HG03103 (cell line): ENCODE measurements around the gene CLDN34.

ENCODE experiments used
- ATAC-seq: cut with Tn5 transposase; IDR thresholded peaks from one replicate; pipeline ENCODE4 v1.9.1; 2021; ENCODE audit warnings: low read depth; ENCODE audit not compliant: unreplicated experiment

Gene CLDN34, protein sequence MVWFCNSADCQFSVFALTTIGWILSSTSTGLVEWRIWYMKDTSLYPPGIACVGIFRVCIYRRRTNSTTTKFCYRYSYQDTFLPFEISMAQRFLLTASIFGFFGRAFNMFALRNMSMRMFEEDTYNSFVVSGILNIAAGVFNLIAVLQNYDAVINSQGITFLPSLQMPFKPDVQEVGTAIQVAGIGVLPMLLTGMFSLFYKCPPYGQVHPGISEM

DNA sequence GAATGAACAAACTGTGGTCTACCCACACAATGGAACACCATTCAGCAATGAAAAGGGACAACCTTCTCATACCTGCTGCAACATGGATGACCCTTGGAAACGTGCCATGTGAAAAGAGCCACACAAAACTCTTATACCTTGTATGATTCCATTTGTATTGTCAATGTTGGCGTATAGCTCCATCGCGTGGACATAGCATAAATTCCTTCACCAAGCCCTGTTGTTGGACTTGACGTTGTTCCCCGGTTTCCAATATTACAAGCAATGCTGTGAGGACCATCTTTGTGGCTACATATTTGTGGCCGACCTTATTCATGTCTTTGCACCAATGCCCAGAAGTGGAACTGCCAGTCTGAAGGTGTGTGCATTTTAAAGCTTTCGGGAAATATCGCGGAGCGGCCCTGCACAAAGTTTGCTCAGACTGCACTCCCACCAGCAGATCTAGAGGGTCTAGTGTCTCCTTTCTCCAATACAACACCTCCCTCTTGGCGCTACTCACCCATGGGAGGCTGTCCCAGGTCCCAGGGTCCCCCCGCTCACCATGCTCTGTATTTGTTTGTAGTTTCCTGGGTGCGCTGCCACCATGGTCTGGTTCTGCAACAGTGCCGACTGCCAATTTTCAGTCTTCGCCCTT lies at the start of gene CLDN34:
TSS of gene CLDN34 (plus strand) at position 584 of the 634 bp plus-strand sequence. CDS start at position 584, 0 bp downstream.
- ATAC-seq, result no peak

DNA sequence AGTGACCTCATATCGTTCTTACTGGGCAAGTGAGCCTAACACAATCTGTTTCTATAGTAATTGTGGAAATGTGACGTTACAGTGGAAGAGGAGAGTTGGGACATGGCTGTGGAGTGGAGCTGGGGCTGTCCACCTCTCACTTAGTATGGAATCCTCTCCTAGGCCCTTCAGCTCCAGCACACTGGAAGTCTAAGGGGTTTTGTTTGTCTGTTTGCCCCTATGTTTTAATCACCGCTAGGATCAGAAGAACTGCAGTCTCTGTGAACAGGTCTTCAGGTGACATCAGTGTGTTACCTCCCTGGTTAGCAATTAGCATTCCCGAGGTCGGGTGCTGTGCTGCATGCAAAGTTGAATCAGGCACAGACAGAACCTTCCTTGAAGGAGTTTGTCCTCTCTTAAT lies 49.3 kb upstream of the CLDN34 start:
- no peak for ATAC-seq

- ATAC-seq, result no peak
These were observed 47.5 kb upstream of the CLDN34 start for GRCh38 chrX:9919632-9920172.

DNA sequence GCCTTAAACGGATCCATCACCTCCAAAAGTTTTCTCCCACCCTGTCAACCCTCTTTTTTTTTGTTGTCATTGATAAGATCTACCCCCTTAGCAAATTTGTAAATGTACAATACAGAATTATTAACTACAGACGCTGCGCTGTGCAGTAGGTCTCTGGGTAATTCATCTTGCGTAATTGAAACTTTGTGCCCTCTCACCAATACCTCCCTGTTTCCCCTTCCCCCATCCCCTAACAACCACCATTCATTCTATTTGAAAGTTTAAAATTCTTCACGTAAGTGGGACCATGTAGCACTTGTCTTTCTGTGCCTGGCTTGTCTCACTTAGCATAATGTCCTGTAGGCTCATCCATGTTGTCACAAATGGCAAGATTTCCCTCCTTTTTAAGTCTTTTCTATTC lies 45.8 kb upstream of the CLDN34 start:
- ATAC-seq, result no peak

GRCh38 chrX:9923357-9923756 lies 43.8 kb upstream of the CLDN34 start:
- ATAC-seq, result no peak

GRCh38 chrX:9926002-9926401 lies 41.2 kb upstream of the CLDN34 start:
- no peak for ATAC-seq

DNA sequence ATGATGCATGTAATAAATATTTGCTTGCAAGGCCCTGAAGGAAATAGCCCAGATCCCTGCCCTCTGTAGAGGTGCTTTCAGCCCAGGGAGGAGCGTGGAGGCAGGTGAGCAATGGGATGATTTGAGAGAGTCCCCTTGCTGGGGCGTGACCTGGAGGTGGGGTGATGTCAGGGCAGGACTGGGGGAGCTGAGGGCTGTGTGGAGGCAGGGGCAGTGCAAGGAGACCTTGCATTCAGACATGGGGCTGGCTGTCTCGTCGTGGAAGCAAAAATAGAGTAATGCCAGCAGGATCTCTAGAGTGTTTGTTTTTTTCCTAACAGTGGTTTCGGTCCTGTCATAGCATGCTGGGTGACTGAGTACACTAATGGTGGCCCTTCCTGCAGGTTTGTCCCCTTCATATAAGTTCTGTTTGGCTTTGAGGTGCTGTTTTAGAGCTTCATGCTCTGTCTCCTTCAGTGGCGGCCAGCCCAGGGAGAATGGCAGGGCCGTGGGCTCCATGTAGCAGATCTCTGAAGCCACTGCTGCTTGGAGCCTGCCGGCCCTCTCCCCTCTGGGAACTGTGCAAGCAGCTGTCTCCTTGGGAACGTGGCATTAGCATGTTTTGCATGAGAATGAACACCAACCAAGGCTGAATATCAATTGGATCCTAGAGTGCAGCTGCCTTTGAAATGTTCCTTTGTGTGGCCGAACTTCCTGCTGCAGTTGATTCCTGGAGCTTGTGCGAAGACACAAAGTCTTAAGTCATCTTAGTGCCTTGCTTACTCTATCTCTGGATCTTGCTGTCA lies 39.3 kb upstream of the CLDN34 start:
- no peak for ATAC-seq

DNA sequence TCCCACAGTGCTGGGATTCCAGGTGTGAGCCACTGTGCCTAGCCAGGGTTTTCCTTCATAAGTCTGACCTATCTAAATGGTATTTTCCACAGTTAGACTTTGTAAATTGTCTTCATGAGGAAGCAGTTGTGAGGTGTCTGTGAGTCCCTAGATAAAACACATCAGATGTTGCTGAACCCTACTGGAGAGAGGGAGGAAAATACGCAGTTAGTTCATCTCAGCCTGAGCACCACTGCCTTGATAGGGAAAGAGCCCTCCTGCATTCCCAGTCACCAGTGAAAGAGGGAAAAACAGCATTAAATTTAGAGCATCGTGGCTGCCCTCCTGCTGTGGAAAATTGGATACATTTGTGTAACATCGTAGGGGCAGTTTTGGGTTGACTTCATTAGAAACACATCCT lies 31.7 kb upstream of the CLDN34 start:
- ATAC-seq, result no peak

DNA sequence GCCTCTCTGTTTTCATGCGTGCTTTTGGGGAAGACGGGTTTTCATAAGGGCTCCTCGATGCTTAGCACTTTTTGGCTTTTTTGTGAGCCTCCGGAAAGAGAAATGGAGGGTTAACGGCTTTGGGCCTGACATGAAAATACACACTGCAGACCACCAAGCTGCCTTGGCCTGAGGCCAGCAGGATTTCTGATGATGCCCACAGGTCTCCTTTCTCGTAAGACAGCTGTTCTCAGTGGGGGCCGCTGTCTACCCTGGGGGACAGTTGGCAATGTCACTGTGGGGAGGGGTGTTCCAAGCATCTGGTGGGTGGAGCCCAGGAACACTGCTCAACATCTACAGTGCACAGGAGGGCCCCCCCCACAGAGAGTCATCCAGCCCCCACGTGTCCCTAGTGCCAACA lies 29.4 kb upstream of the CLDN34 start:
- no peak for ATAC-seq

- ATAC-seq, result no peak
These were observed 28.6 kb upstream of the CLDN34 start for GRCh38 chrX:9938516-9938915.

DNA sequence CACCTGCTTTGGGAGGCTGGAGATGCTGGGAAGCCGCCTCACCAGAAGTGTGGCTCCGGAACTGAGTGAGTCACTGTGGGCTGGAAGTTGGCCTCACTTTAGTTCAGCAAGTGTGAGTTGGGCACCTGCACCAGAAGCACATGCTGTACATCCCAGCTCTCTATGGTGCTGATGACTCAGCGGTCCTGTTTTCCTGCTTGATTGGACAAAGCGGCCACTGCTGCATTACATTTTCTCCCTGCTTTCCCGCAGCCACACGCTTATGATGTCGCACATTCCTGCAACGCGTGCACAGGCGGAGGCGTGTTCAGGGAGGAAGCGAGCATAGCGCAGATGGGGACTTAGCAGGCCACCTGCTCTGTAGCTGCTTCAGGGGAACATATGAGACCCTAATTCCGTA lies 26.7 kb upstream of the CLDN34 start:
- ATAC-seq, result no peak

- peak; percentile 92 for ATAC-seq
These were observed 25.1 kb upstream of the CLDN34 start for GRCh38 chrX:9942086-9942485.

- ATAC-seq, result no peak
These were observed 23.7 kb upstream of the CLDN34 start for GRCh38 chrX:9943420-9943819.

GRCh38 chrX:9947131-9947794 lies 19.9 kb upstream of the CLDN34 start:
- no peak for ATAC-seq

DNA sequence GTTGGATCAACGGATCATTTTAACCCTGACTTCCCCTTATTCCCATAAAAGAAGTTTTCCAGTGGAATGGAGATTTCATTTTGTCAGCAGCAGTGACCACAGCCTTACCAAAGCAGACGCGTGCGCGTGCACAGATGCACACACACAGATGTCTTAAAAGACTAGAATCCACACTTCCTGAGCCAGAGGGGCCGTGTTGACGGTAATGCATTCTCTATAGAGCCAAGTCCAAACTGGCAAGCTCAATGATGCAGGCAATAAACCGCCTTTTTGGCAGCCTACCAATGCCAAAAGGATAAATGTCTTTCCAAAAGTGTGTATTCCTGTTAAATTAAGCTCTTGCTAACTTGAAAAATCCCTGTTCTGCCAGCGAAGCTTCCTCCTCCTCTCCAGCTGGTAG lies 18.8 kb upstream of the CLDN34 start:
- ATAC-seq, result no peak

GRCh38 chrX:9952300-9952699 lies 14.9 kb upstream of the CLDN34 start:
- no peak for ATAC-seq

- no peak for ATAC-seq
These were observed 13.8 kb upstream of the CLDN34 start for GRCh38 chrX:9953396-9953795.

GRCh38 chrX:9955506-9955905 lies 11.7 kb upstream of the CLDN34 start:
- no peak for ATAC-seq

DNA sequence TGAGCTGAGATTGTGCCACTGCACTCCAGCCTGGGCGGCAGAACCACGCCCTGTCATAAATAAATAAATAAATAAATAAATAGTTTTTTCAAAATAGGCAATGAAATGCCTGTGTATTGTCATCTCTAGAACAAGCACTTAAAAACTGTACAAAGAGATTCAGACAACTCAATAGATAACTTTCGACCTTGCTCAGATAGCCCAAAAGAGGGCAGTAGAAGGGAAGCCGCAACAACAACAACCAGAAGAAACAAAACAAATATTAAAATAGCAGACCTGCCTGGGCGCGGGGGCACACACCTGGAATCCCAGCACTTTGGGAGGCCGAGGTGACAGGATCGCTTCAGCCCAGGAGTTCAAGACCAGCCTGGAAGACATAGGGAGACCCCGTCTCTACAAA lies 9.4 kb upstream of the CLDN34 start:
- ATAC-seq, result no peak

DNA sequence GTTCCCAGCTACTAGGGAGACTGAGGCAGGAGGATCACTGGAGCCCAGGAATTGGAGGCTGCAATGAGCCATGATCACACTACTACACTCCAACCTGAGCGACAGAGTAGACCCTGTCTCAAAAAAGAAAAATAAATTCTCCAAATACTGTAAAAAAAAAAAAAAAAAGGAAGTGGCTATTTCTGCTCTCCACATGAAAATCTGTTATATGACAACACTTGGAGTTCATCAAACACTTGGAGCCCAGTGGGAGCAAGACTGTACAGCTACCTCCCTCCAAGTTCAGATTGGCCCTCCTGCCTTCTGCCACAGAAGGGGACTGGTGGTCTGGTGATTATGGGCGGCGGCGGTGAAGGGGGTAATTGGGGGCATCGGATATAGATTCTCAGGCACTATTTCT lies 9.0 kb upstream of the CLDN34 start:
- no peak for ATAC-seq

DNA sequence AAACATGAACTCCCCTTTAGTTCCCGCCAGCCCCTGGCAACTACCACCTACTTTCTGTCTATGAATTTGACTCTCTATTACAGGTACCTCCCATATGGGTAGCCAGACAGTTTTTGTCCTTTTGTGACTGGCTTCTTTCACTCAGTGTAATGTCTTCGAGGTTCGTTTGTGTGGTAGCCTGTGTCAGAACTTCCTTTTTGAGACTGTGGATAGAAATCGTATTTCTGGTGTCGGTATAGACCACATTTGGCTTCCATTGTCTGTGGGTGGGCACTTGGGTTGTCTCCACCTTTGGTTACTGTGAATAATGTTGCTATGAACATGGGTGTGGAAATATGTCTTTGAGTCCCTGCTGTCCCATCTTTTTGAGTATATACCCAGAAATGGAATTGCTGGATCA lies 5.4 kb upstream of the CLDN34 start:
- ATAC-seq, result no peak
